Neural cell (in vitro differentiated cells): ENCODE measurements around the gene FAM240A.

Experiments used
- EP300 ChIP-seq: fragments of 450-650 bp; conservative IDR thresholded peaks from 2 replicates; pipeline ENCODE4 v1.6.1; 2014; ENCODE audit warnings: antibody characterized with exemption, mild to moderate bottlenecking, moderate library complexity; ENCODE audit not compliant: poor library complexity, severe bottlenecking
- EZH2 ChIP-seq: fragments of 200-600, 300-800 bp; shearing (Covaris generic), sonication (generic); IDR thresholded peaks from 2 replicates; pipeline ENCODE4 v1.6.1; 2014; ENCODE audit warnings: antibody characterized with exemption, low read length, borderline replicate concordance, mild to moderate bottlenecking; ENCODE audit not compliant: insufficient read depth, poor library complexity, severe bottlenecking
- MXI1 ChIP-seq: fragments of 450-650 bp; conservative IDR thresholded peaks from 2 replicates; pipeline ENCODE4 v1.6.1; 2014; ENCODE audit warnings: antibody characterized with exemption, mild to moderate bottlenecking; ENCODE audit not compliant: poor library complexity, severe bottlenecking
- POLR2AphosphoS5 ChIP-seq: IDR thresholded peaks from 2 replicates; pipeline ENCODE4 v1.6.1; 2012
- RAD21 ChIP-seq: fragments of 450-650 bp; conservative IDR thresholded peaks from 2 replicates; pipeline ENCODE4 v1.6.1; 2014; ENCODE audit warnings: antibody characterized with exemption, mild to moderate bottlenecking, moderate library complexity
- SMC3 ChIP-seq: fragments of 450-650 bp; conservative IDR thresholded peaks from 2 replicates; pipeline ENCODE4 v1.6.1; 2014; ENCODE audit warnings: antibody characterized with exemption, mild to moderate bottlenecking, moderate library complexity; ENCODE audit not compliant: poor library complexity
- TAF1 ChIP-seq: IDR thresholded peaks from 2 replicates; pipeline ENCODE4 v1.6.1; 2012; ENCODE audit warnings: low read depth
- TF ChIP-seq, protein P1 (sequence below): fragments of 450-650 bp; IDR thresholded peaks from 2 replicates; pipeline ENCODE4 v1.5.1; 2014; ENCODE audit warnings: antibody characterized with exemption, mild to moderate bottlenecking, moderate library complexity; ENCODE audit not compliant: poor library complexity, severe bottlenecking
- TF ChIP-seq, protein P2 (sequence below): IDR thresholded peaks from 2 replicates; pipeline ENCODE4 v1.6.1; 2012; ENCODE audit warnings: borderline replicate concordance

DNA sequence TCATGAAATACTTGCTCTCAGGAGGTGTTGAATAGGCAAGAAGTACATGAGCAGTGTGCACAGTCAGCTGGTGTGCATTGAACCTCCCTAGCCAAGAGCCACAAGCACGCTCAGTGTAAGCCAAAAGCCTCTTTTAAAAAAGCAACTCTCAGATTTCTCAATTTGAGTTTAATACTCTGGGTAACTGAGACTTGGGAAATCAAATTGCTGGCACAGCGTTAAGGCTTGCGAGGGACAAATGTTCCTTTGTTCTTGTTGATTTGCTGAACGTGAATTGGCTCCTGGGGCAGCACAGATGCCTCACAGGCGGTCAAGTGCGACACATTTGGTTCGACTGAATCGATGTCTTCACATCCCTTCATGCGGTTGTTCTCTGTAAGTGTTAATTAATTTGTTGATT lies at the start of gene FAM240A:
- TF ChIP-seq, protein P1, sequence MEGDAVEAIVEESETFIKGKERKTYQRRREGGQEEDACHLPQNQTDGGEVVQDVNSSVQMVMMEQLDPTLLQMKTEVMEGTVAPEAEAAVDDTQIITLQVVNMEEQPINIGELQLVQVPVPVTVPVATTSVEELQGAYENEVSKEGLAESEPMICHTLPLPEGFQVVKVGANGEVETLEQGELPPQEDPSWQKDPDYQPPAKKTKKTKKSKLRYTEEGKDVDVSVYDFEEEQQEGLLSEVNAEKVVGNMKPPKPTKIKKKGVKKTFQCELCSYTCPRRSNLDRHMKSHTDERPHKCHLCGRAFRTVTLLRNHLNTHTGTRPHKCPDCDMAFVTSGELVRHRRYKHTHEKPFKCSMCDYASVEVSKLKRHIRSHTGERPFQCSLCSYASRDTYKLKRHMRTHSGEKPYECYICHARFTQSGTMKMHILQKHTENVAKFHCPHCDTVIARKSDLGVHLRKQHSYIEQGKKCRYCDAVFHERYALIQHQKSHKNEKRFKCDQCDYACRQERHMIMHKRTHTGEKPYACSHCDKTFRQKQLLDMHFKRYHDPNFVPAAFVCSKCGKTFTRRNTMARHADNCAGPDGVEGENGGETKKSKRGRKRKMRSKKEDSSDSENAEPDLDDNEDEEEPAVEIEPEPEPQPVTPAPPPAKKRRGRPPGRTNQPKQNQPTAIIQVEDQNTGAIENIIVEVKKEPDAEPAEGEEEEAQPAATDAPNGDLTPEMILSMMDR, result no peak
- TF ChIP-seq TAF1 (no peak), RAD21 (no peak), MXI1 (no peak), EZH2 (no peak), EP300 (no peak), SMC3 (no peak), POLR2AphosphoS5 (no peak)
- TF ChIP-seq, protein P2, sequence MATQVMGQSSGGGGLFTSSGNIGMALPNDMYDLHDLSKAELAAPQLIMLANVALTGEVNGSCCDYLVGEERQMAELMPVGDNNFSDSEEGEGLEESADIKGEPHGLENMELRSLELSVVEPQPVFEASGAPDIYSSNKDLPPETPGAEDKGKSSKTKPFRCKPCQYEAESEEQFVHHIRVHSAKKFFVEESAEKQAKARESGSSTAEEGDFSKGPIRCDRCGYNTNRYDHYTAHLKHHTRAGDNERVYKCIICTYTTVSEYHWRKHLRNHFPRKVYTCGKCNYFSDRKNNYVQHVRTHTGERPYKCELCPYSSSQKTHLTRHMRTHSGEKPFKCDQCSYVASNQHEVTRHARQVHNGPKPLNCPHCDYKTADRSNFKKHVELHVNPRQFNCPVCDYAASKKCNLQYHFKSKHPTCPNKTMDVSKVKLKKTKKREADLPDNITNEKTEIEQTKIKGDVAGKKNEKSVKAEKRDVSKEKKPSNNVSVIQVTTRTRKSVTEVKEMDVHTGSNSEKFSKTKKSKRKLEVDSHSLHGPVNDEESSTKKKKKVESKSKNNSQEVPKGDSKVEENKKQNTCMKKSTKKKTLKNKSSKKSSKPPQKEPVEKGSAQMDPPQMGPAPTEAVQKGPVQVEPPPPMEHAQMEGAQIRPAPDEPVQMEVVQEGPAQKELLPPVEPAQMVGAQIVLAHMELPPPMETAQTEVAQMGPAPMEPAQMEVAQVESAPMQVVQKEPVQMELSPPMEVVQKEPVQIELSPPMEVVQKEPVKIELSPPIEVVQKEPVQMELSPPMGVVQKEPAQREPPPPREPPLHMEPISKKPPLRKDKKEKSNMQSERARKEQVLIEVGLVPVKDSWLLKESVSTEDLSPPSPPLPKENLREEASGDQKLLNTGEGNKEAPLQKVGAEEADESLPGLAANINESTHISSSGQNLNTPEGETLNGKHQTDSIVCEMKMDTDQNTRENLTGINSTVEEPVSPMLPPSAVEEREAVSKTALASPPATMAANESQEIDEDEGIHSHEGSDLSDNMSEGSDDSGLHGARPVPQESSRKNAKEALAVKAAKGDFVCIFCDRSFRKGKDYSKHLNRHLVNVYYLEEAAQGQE, result no peak
